Kidney epithelial cell (primary cell): ENCODE data around the gene INPP5E. TPM values are rescaled to one million over a fixed set of nuclear protein-coding genes. Genes with fewer than 3 reads are reported as not detected.

Experiments
- DNase-seq: peaks from one replicate; pipeline ENCODE4 v3.0.0-alpha.2; 2010; ENCODE audit warnings: low read depth
- H3K27me3 ChIP-seq: 2 replicates; pipeline ENCODE4 v1.6.0; 2011; ENCODE audit warnings: low read length; ENCODE audit not compliant: control insufficient read depth, insufficient read depth
- H3K36me3 ChIP-seq: 2 replicates; pipeline ENCODE4 v1.5.1; 2011; ENCODE audit warnings: low read length; ENCODE audit not compliant: control insufficient read depth, insufficient read depth
- H3K4me3 ChIP-seq: 2 replicates; pipeline ENCODE4 v1.5.1; 2011; ENCODE audit warnings: low read depth, mild to moderate bottlenecking, control low read depth, low read length
- total RNA-seq: library from RNA; depleted of rRNA; stranded (reverse); fragments of >200 nt; gene quantifications from 2 replicates; pipeline ENCODE4 v1.2.3, GENCODE V29; 2015
- TF ChIP-seq, protein P1 (sequence below): IDR thresholded peaks from 2 replicates; pipeline ENCODE4 v1.5.1; 2011; ENCODE audit warnings: mild to moderate bottlenecking, moderate library complexity, low read length, control low read depth, inconsistent platforms; ENCODE audit not compliant: insufficient read depth, poor library complexity, severe bottlenecking

INPP5E gene
- total RNA-seq, 1 donor from 2014 or later = 14.5 TPM

DNA sequence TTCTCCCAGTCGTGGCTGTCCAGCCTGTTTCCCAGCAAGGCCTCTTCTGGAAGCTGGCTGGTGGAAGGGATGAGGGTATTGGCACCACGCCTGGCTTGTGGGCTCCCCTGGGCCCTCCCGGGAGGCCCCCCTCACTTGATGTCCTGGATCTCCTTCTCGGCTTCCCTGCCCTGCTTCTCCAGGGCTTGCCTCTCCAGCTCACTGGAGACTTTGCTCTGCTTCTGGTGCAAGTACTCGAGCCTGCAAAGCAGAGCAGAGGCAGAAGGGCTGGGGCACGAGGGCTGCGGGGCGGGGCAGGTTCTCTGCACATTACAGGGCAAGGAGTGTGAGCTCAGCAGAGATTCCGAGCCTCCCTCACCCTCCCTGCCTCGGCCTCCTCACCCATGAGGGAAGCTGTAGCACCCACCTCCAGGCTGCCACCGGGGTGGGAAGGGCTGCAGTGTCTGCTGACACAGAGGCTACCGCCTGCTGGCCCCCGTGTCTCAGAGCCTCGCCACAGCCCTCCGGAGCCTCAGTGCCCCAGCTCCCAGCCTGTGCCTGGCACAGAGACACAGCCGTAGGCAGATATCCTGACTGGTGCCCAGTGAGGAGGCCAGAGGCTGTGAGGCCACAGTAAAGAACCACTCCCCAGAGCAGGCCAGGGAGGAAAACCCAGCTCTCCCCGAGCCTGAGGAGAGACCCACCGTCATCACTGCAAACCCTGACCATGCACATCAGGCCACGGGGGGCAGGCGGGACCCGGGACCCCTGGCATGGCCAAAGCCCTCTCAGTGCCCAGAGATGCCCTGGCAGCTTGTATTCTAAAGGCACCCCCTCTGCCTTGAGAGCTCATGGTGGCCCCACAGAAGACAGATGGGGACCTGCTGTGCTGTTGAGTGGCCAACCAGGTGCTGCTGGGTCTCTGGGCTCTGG is 46.9 kb downstream of the INPP5E start:
- H3K27me3 ChIP-seq = no peaks in the 10 kb centered on the region
- H3K36me3 ChIP-seq = peaks cover 3% of the 10 kb centered on the region
- DNase-seq = no peak
- TF ChIP-seq, protein P1, sequence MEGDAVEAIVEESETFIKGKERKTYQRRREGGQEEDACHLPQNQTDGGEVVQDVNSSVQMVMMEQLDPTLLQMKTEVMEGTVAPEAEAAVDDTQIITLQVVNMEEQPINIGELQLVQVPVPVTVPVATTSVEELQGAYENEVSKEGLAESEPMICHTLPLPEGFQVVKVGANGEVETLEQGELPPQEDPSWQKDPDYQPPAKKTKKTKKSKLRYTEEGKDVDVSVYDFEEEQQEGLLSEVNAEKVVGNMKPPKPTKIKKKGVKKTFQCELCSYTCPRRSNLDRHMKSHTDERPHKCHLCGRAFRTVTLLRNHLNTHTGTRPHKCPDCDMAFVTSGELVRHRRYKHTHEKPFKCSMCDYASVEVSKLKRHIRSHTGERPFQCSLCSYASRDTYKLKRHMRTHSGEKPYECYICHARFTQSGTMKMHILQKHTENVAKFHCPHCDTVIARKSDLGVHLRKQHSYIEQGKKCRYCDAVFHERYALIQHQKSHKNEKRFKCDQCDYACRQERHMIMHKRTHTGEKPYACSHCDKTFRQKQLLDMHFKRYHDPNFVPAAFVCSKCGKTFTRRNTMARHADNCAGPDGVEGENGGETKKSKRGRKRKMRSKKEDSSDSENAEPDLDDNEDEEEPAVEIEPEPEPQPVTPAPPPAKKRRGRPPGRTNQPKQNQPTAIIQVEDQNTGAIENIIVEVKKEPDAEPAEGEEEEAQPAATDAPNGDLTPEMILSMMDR = no peak
- H3K4me3 ChIP-seq = no peak overlapping the region

DNA sequence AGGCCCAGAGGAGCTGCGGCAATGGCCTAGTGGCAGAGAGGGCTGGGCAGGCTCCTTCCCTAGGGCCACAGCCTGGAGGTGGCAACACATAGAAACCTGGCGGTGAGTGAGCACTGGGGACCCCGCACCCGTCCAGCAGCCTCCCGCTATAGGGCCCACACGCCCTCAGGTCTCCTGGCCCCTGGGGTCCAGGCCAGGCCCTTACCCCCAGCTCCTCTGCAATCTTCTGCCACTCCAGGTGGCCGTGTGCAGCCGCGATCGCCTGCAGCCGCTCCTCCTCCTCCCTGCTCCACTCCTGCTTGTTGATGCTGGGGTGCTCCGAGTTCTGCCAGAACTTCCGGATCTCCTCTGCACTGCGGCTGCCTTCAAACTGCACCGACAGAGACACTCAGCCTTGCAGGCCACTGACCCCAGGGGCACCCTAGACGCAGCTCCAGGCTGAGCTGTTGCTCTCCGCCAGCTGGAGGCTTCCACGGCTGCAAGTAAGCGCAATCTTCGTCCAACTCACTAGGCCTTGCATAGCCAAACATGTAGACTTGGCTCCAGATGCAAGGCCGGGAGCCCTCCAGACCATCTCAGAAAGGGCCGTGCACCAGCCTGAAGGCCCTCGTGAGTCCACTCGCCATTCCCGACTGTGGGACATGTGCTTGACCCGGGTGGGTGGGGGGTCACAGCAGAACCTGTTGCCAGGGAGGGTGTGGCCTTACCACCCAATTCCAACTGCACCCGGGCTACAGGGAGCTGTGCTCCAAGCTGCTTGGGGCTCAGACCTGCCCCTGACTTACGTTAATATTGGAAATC is 47.7 kb downstream of the INPP5E start:
- H3K27me3 ChIP-seq = no peaks in the 10 kb centered on the region
- no peak overlapping the region for H3K4me3 ChIP-seq
- DNase-seq = no peak
- TF ChIP-seq, protein P1 = no peak
- peaks cover 4% of the 10 kb centered on the region for H3K36me3 ChIP-seq

DNA sequence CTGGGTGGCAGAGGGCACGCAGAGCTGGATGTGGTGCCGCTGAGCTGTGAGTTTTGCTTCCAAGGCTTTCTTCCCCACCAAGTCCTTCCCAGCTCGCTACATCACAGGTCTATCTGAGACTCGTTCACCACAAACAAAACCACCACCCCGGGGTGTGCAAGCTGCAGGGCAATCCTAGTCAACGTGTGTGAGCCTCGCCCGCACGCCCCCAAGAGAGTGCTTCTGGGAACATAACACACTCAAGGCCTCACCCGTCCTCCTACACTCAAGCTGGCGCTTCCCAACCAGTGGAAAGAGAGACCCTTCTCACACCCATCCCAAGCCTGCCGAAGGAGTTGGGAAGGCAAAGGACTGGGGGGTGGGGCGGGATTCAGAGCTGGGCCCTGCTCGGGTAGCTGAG is 50.2 kb downstream of the INPP5E start:
- TF ChIP-seq, protein P1 = no peak
- Histone ChIP-seq H3K36me3 (peaks cover 4% of the 10 kb centered on the region), H3K4me3 (no peak overlapping the region), H3K27me3 (no peaks in the 10 kb centered on the region)
- DNase-seq = no peak

DNA sequence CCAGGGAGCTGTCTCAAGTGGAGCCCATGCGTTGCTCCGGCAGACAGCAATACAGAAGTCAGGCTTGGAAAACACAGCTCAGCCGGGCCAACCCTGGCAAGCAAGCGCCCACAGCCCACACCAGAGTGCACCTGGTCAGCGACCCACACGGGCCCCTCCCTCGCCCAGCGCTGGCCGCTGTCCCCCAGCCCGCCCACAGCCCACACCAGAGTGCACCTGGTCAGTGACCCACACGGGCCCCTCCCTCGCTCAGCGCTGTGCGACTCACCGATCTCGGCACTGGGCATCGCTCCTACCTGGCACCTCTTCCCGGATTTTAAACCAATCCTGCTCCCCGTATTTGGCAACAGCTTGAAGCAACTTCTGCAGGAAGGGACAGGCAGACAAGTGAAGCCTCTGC is 52.4 kb downstream of the INPP5E start:
- H3K36me3 ChIP-seq = peaks cover 3% of the 10 kb centered on the region
- no peak overlapping the region for H3K4me3 ChIP-seq
- H3K27me3 ChIP-seq = no peaks in the 10 kb centered on the region
- no peak for DNase-seq
- TF ChIP-seq, protein P1 = no peak

DNA sequence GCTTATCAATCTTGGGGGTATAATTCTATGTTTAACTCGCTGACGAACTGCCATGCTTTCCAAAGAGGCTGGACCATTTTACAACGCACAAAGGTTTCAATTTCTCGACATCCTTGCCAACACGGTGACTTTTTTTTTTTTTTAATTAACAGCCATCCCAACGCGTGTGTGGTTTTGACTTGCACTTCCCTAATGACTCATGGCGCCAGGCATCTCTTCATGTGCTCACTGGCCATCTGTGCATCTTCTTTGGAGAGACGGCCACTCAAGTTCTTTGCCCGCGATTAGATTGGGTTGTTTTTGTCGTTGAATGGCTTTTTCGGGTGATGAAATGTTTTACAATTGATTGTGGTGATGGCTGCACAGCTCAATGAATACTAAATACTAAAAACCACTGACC is 53.6 kb downstream of the INPP5E start:
- DNase-seq = no peak
- Histone ChIP-seq H3K36me3 (peaks cover 4% of the 10 kb centered on the region), H3K27me3 (no peaks in the 10 kb centered on the region), H3K4me3 (no peak overlapping the region)
- TF ChIP-seq, protein P1 = no peak
